OCI-LY1 (cell line): ENCODE measurements around the gene PRKAR2B.
"Not testable (repeated sequence)": the region's sequence is repeated elsewhere in the genome, so short reads cannot be mapped to it uniquely, and the experiment has no call there.

Source experiments
- H2AFZ ChIP-seq: fragments of 200-600 bp; sonication (generic), shearing (Covaris generic); 2 replicates; pipeline ENCODE4 v1.6.0; 2014; ENCODE audit warnings: antibody characterized with exemption, mild to moderate bottlenecking, low read length
- H3F3A ChIP-seq: fragments of 200-600 bp; sonication (generic), shearing (Covaris generic); 2 replicates; pipeline ENCODE4 v1.6.0; 2014; ENCODE audit warnings: mild to moderate bottlenecking, antibody characterized with exemption, low read length, moderate library complexity; ENCODE audit not compliant: insufficient read depth
- H3K27ac ChIP-seq: fragments of 200-600 bp; sonication (generic); 2 replicates; pipeline ENCODE4 v1.5.1; 2014; ENCODE audit warnings: low read length, mixed run types, mild to moderate bottlenecking, low read depth; ENCODE audit not compliant: poor library complexity, severe bottlenecking
- H3K27me3 ChIP-seq: fragments of 200-600 bp; sonication (generic); 2 replicates; pipeline ENCODE4 v1.6.0; 2014; ENCODE audit warnings: antibody characterized with exemption, mild to moderate bottlenecking, low read length, moderate library complexity; ENCODE audit not compliant: insufficient read depth
- H3K36me3 ChIP-seq: fragments of 200-600 bp; sonication (generic); 2 replicates; pipeline ENCODE4 v1.6.1; 2014; ENCODE audit warnings: mild to moderate bottlenecking, antibody characterized with exemption, low read length, moderate library complexity, mixed read lengths; ENCODE audit not compliant: insufficient read depth
- H3K4me1 ChIP-seq: fragments of 200-600 bp; sonication (generic); 2 replicates; pipeline ENCODE4 v1.5.1; 2014; ENCODE audit warnings: mild to moderate bottlenecking, low read length, moderate library complexity; ENCODE audit not compliant: insufficient read depth, severe bottlenecking
- H3K4me2 ChIP-seq: fragments of 200-600 bp; sonication (generic), shearing (Covaris generic); 2 replicates; pipeline ENCODE4 v1.6.1; 2014; ENCODE audit warnings: low read length
- H3K4me3 ChIP-seq: fragments of 200-600 bp; sonication (generic); 2 replicates; pipeline ENCODE4 v1.5.1; 2014; ENCODE audit warnings: low read length, low read depth, mild to moderate bottlenecking, mixed read lengths; ENCODE audit not compliant: poor library complexity, severe bottlenecking
- H3K79me2 ChIP-seq: fragments of 200-600 bp; shearing (Covaris generic); 2 replicates; pipeline ENCODE4 v1.6.1; 2016; ENCODE audit warnings: mixed run types, low read length, mixed read lengths; ENCODE audit not compliant: insufficient read depth
- H3K9ac ChIP-seq: fragments of 200-600 bp; sonication (generic), shearing (Covaris generic); 2 replicates; pipeline ENCODE4 v1.6.1; 2014; ENCODE audit warnings: mild to moderate bottlenecking, low read length, mixed read lengths
- H3K9me2 ChIP-seq: fragments of 200-600 bp; sonication (generic), shearing (Covaris generic); 2 replicates; pipeline ENCODE4 v1.6.1; 2014; ENCODE audit warnings: low read depth, mild to moderate bottlenecking, low read length, mixed read lengths
- H3K9me3 ChIP-seq: fragments of 200-600 bp; shearing (Covaris generic); 2 replicates; pipeline ENCODE4 v1.6.1; 2014; ENCODE audit warnings: low read length, mixed read lengths
- H4K20me1 ChIP-seq: fragments of 200-600 bp; sonication (generic), shearing (Covaris generic); 2 replicates; pipeline ENCODE4 v1.6.0; 2016; ENCODE audit warnings: mild to moderate bottlenecking, low read length; ENCODE audit not compliant: insufficient read depth
- EZH2 ChIP-seq: fragments of 200-600 bp; sonication (generic), shearing (Covaris generic); IDR thresholded peaks from 2 replicates; pipeline ENCODE4 v1.8.0; 2017; ENCODE audit warnings: borderline replicate concordance, mixed run types, mild to moderate bottlenecking, antibody characterized with exemption, low read length, moderate library complexity, mixed read lengths
- TF ChIP-seq, protein P1 (sequence below): fragments of 200-600 bp; sonication (generic), shearing (Covaris generic); IDR thresholded peaks from 2 replicates; pipeline ENCODE4 v1.5.1; 2017; ENCODE audit warnings: mild to moderate bottlenecking, antibody characterized with exemption, low read length, moderate library complexity, mixed read lengths

PRKAR2B gene

DNA sequence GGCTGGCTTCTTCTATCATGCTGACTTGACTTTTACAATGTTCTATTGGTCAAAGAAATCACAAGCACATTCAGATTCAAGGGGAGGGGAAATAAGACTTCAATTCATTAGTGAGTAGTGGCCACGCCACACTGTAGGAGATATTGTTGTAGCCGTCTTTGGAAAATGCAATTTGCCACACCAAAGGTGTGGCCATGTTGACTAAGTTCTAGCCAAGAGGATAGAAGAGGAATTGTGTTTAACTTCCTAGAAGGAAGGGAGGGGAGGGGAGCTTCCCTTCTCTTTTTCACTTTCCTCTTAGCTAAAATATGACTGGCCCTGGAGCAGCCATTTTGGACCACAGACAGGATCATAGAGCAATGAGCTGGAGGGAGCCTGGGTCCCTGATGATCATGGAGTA is 3.4 kb upstream of the PRKAR2B start:
- Histone ChIP-seq H3K9me2 (no peaks in the 10 kb centered on the region), H4K20me1 (no peaks in the 10 kb centered on the region), H2AFZ (no peak overlapping the region), H3K4me2 (no peak overlapping the region), H3K79me2 (no peaks in the 10 kb centered on the region), H3K4me3 (no peak overlapping the region), H3K36me3 (no peaks in the 10 kb centered on the region), H3F3A (no peaks in the 10 kb centered on the region), H3K27me3 (no peaks in the 10 kb centered on the region), H3K4me1 (peaks cover 16% of the 10 kb centered on the region), H3K27ac (no peak overlapping the region), H3K9me3 (no peaks in the 10 kb centered on the region), H3K9ac (no peak overlapping the region)
- TF ChIP-seq, protein P1, sequence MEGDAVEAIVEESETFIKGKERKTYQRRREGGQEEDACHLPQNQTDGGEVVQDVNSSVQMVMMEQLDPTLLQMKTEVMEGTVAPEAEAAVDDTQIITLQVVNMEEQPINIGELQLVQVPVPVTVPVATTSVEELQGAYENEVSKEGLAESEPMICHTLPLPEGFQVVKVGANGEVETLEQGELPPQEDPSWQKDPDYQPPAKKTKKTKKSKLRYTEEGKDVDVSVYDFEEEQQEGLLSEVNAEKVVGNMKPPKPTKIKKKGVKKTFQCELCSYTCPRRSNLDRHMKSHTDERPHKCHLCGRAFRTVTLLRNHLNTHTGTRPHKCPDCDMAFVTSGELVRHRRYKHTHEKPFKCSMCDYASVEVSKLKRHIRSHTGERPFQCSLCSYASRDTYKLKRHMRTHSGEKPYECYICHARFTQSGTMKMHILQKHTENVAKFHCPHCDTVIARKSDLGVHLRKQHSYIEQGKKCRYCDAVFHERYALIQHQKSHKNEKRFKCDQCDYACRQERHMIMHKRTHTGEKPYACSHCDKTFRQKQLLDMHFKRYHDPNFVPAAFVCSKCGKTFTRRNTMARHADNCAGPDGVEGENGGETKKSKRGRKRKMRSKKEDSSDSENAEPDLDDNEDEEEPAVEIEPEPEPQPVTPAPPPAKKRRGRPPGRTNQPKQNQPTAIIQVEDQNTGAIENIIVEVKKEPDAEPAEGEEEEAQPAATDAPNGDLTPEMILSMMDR: no peak

DNA sequence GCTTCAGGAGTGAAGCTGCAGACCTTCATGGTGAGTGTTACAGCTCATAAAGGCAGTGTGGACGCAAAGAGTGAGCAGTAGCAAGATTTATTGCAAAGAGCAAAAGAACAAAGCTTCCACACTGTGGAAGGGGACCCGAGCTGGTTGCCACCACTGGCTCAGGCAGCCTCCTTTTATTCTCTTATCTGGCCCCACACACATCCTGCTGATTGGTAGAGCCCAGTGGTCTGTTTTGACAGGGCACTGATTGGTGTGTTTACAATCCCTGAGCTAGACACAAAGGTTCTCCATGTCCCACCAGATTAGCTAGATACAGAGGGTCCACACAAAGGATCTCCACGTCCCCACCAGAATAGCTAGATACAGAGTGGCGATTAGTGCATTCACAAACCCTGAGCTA is 2.7 kb upstream of the PRKAR2B start:
- H4K20me1 ChIP-seq, H3K27ac ChIP-seq, H3K9ac ChIP-seq, H3F3A ChIP-seq, H3K9me2 ChIP-seq, H2AFZ ChIP-seq, H3K79me2 ChIP-seq, H3K27me3 ChIP-seq, H3K4me2 ChIP-seq, H3K36me3 ChIP-seq, H3K9me3 ChIP-seq, H3K4me3 ChIP-seq: not testable (repeated sequence)
- peaks cover 16% of the 10 kb centered on the region for H3K4me1 ChIP-seq

DNA sequence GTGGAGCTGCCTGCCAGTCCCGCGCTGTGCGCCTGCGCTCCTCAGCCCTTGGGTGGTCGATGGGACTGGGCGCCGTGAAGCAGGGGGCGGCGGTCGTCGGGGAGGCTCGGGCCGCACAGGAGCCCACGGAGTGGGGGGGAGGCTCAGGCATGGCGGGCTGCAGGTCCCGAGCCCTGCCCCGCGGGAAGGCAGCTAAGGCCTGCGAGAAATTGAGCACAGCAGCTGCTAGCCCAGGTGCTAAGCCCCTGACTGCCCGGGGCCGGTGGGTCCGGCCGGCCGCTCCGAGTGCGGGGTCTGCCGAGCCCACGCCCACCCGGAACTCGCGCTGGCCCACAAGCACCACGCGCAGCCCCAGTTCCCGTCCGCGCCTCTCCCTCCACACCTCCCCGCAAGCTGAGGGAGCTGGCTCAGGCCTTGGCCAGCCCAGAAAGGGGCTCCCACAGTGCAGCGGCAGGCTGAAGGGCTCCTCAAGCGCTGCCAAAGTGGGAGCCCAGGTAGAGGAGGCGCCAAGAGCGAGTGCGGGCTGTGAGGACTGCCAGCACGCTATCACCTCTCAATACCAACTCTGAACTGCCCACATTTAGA is 2.1 kb upstream of the PRKAR2B start:
- not testable (repeated sequence) for H3F3A ChIP-seq, H3K27ac ChIP-seq, H3K36me3 ChIP-seq, H3K79me2 ChIP-seq, H3K9ac ChIP-seq, H3K27me3 ChIP-seq, H3K9me3 ChIP-seq, H3K4me2 ChIP-seq, H3K9me2 ChIP-seq, H3K4me3 ChIP-seq, H2AFZ ChIP-seq, H4K20me1 ChIP-seq
- peaks cover 16% of the 10 kb centered on the region for H3K4me1 ChIP-seq

DNA sequence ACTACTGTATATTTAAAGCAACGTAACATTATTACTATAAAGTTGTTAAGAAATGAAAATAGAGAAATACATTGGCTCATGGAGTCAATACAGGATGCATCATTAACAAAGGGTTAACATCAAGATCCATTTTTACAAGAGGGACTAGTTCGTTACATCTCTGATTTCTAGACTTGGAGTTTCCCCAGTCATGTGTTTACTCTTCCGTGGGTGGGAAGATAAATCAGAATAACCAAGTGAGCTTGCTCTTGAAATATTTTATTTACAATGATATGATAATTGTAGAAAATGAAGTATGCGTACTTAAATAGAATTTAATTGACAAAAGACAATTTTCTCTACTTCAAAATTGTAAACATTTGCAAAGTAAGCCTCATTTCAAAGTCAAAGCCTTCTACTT is 1.0 kb upstream of the PRKAR2B start:
- H3K79me2 ChIP-seq: no peaks in the 10 kb centered on the region
- H3K9me3 ChIP-seq: no peaks in the 10 kb centered on the region
- no peaks in the 10 kb centered on the region for H3K27me3 ChIP-seq
- H3K4me2 ChIP-seq: no peak overlapping the region
- H3F3A ChIP-seq: no peaks in the 10 kb centered on the region
- no peak overlapping the region for H3K27ac ChIP-seq
- H3K4me3 ChIP-seq: no peak overlapping the region
- H3K4me1 ChIP-seq: peaks cover 16% of the 10 kb centered on the region
- no peak overlapping the region for H2AFZ ChIP-seq
- no peak overlapping the region for H3K9ac ChIP-seq
- no peaks in the 10 kb centered on the region for H3K36me3 ChIP-seq
- no peaks in the 10 kb centered on the region for H4K20me1 ChIP-seq
- no peak for TF ChIP-seq EZH2
- TF ChIP-seq, protein P1: no peak
- H3K9me2 ChIP-seq: no peaks in the 10 kb centered on the region
